ENCODE results near the gene KIN. TPM values are rescaled to one million over a fixed set of nuclear protein-coding genes. Genes with fewer than 3 reads are reported as not detected.

KIN gene
- total and polyA plus RNA-seq, 2 experiments from 2014 or later, result 8.5 to 31.7 TPM

GRCh38 chr10:7705341-7705740 is 82.5 kb downstream of the KIN start (continued):
- TF ChIP-seq ZNF462 (CRISPR knock-in tag; IDR thresholded peaks at IDR 0.05) (no peak), STAT1 (IDR thresholded peaks at IDR 0.05; ENCODE audit: unreplicated experiment) (no peak), CTCF (conservative IDR thresholded peaks at IDR 0.05; ENCODE audit: low read depth in 2 of 2) (no peak)

- no peaks in the 10 kb centered on the region for H4K20me1 ChIP-seq (replicated peaks; ENCODE audit: insufficient read depth)
- no peak overlapping the region for H3K4me2 ChIP-seq
- H3K9me3 Mint-ChIP-seq, result no peaks in the 10 kb centered on the region
- no peak overlapping the region for H3K4me3 Mint-ChIP-seq
- H3K4me1 Mint-ChIP-seq, result peaks cover 10% of the 10 kb centered on the region
- H2AFZ ChIP-seq, result no peak overlapping the region
- H3K4me3 ChIP-seq, result no peak overlapping the region
- peaks cover 2% of the 10 kb centered on the region for H3K27me3 Mint-ChIP-seq (ENCODE audit: insufficient read depth, low read depth, poor library complexity)
- no peak overlapping the region for H3K27ac Mint-ChIP-seq
- no peak for ATAC-seq
- H3F3A ChIP-seq (replicated peaks; ENCODE audit: low read depth), result no peaks in the 10 kb centered on the region
- H3K36me3 ChIP-seq (ENCODE audit: insufficient read depth), result no peaks in the 10 kb centered on the region
- H3K36me3 Mint-ChIP-seq (ENCODE audit: low read depth), result no peaks in the 10 kb centered on the region
- no peaks in the 10 kb centered on the region; the same call in 1 of the 2 replicates for H3K4me1 ChIP-seq (ENCODE audit: insufficient read depth)
- no peak for DNase-seq (ENCODE audit: low spot score)
- no peaks in the 10 kb centered on the region for H3K9me2 ChIP-seq (ENCODE audit: insufficient read depth)
- H3K79me2 ChIP-seq (replicated peaks; ENCODE audit: insufficient read depth), result no peaks in the 10 kb centered on the region
- no peak for TF ChIP-seq ETS1 (IDR thresholded peaks at IDR 0.05)
- no peak for TF ChIP-seq CTCF (conservative IDR thresholded peaks at IDR 0.05; ENCODE audit: low read depth in 2 of 2)
- no peak for TF ChIP-seq ZNF331 (CRISPR knock-in tag; IDR thresholded peaks at IDR 0.05; ENCODE audit: low read depth)
- TF ChIP-seq REST (IDR thresholded peaks at IDR 0.05; ENCODE audit: unreplicated experiment), result no peak
- no peaks in the 10 kb centered on the region for H3K27me3 ChIP-seq (ENCODE audit: insufficient read depth)
- H3K27ac ChIP-seq (ENCODE audit: low read depth), result no peak overlapping the region
Measured at GRCh38 chr10:7704071-7705016, 83.4 kb downstream of the KIN start.

All from GM23338 (cell line).